AG20443 (cell line): ENCODE results near the gene AAR2.

Source experiments
- DNase-seq: peaks from one replicate; pipeline ENCODE4 v3.0.0; 2012; ENCODE audit warnings: low spot score, mixed read lengths

AAR2 gene

GRCh38 chr20:36260316-36260715, 24.0 kb downstream of the AAR2 start:
- DNase-seq: no peak

- DNase-seq: no peak
Measured at GRCh38 chr20:36261389-36262105, 25.3 kb downstream of the AAR2 start.

- DNase-seq: no peak
Measured at GRCh38 chr20:36262440-36262839, 26.2 kb downstream of the AAR2 start.

GRCh38 chr20:36264426-36265246, 28.4 kb downstream of the AAR2 start:
- no peak for DNase-seq

GRCh38 chr20:36266189-36266588, 29.9 kb downstream of the AAR2 start:
- no peak for DNase-seq

GRCh38 chr20:36267605-36268381, 31.5 kb downstream of the AAR2 start:
- DNase-seq: no peak

GRCh38 chr20:36268440-36269342, 32.4 kb downstream of the AAR2 start:
- DNase-seq: no peak

- no peak for DNase-seq
Measured at GRCh38 chr20:36269507-36269906, 33.2 kb downstream of the AAR2 start.

GRCh38 chr20:36270744-36271638, 34.7 kb downstream of the AAR2 start:
- DNase-seq: no peak

GRCh38 chr20:36271639-36272546, 35.6 kb downstream of the AAR2 start:
- DNase-seq: no peak

- DNase-seq: no peak
Measured at GRCh38 chr20:36272547-36273220, 36.4 kb downstream of the AAR2 start.

GRCh38 chr20:36273414-36274180, 37.3 kb downstream of the AAR2 start:
- DNase-seq: peak; percentile 58

GRCh38 chr20:36274181-36274841, 38.0 kb downstream of the AAR2 start:
- no peak for DNase-seq

GRCh38 chr20:36275011-36275410, 38.7 kb downstream of the AAR2 start:
- DNase-seq: peak; percentile 3

- no peak for DNase-seq
Measured at GRCh38 chr20:36275441-36276189, 39.3 kb downstream of the AAR2 start.

GRCh38 chr20:36277546-36277945, 41.3 kb downstream of the AAR2 start:
- peak; percentile 7 for DNase-seq

- no peak for DNase-seq
Measured at GRCh38 chr20:36279362-36279761, 43.1 kb downstream of the AAR2 start.
